Stimulated activated CD8-positive, alpha-beta memory T cell treated with anti-CD3 and anti-CD28 coated beads, Interleukin-12 subunit alpha, Interleukin-12 subunit beta, amount 100 ng/mL, for 4 hours (primary cell): ENCODE data around the gene ANO2.

ENCODE experiments used
- DNase-seq: peaks from one replicate; pipeline ENCODE4 v3.0.0-alpha.2; 2020; ENCODE audit warnings: low read depth

The ANO2 gene

GRCh38 chr12:5620896-5621295, 324.2 kb downstream of the ANO2 start:
- no peak for DNase-seq

GRCh38 chr12:5619628-5620027, 325.4 kb downstream of the ANO2 start:
- no peak for DNase-seq

DNA sequence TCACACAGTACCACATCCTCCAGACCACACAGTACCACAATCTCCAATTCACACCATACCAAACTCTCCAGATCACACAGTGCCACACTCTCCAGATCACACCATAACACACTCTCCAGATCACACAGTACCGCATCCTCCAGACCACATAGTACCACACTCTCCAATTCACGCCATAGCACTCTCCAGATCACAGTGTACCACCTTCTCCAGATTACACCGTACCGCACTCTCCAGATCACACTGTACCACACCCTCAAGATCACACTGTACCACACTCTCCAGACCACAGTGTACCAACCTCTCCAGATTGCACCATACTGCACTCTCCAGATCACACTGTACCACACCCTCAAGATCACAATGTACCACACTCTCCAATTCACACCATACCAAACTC, 328.2 kb downstream of the ANO2 start:
- DNase-seq, result no peak

GRCh38 chr12:5615760-5616159, 329.3 kb downstream of the ANO2 start:
- DNase-seq, result no peak

DNA sequence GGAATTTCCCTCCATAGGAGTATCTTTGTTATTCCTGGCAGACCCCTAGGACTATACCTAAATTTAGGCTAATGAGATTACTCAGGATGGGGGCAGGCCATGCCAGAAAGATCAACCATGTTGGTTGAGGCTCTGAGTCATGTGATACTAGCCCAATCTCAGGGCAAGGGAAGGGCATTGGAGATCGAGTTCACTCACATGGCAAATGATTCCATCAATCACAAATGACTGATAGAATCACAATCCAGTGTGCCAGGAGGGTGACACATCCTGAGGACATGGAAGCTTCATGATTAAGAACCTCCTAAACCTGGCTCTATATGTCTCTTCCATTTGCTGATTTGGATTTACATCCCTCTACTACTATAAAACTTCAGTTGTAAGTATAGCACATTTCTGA, 330.8 kb downstream of the ANO2 start:
- DNase-seq, result no peak

DNA sequence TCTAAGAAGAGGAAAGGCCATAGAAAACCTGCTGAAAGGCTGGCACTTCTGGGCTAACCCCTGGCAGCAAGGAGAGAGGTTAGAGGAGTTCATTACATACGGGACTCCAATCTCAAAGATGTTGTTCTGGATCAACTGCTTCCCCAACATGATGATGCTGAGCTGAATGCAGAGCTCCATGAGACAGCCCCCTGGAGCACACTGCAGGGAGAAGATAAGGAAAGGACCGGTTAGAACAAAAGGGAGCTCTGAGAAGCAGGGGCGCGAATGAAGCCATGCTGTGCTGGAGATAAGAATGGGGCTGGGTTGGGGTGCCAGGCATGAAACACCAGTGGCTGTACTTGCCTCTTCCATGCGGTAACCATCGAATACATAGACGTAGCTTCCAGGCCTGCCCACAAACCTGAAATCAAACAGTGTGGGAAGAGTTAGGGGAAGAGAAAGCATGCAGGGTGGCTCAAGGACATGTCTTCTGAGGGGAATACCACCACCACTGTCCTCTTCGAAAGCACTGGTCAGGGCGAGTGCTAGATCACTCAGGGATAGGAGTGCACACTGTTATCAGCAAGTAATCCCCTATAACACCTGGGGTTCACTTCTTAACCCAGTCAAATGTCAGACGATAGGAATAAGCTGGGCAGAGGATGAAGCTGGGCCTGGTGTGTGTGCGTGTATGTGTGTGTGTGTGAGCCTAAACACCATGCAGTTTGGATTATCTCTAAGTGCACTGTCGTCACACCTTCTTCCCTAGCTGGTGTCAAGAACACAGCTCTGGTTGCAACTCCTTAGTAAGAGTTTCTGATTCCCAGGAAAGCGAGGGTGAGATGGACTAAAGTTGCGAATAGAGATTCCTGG, 332.3 kb downstream of the ANO2 start:
- DNase-seq, result no peak

GRCh38 chr12:5611162-5611561, 333.9 kb downstream of the ANO2 start:
- no peak for DNase-seq

- no peak for DNase-seq
Observed at GRCh38 chr12:5599378-5599777, 345.7 kb downstream of the ANO2 start.

DNA sequence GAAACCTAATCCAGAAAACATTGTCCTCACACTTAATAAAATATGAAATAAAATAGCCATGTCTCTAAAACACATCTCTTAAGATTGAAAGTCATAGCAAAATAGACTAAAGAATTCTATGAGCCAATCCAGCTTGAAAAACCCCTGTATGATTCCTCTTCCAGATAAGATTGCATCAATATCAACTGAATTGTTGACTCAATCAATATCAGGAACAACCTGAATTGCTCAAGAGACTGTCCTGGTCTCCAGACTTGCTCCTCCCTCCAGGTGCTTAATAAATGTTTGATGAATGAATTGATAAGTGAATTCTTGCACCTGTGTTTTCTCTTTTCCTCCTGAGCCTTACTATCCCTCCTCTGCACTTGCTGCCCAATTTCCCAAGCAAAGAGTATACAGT, 351.1 kb downstream of the ANO2 start:
- no peak for DNase-seq

DNA sequence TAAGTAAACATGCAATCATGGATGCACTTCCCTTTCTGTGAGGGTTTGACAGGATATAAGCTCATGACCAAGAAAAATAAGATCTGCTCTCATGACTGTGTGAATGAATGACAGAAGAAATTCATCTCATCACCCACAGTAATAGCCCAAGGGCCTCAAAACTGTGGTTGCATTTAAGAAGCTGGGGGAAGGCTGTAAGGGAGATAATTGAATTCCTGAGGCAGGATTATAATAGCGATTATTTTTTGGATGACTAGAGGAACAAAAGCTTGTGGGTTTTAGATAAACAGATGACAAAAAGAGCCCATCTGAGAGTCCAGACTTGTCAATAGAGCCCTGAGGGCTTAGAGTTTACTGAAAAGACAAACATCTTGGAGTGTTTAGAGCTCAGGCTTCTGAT, 352.0 kb downstream of the ANO2 start:
- no peak for DNase-seq

DNA sequence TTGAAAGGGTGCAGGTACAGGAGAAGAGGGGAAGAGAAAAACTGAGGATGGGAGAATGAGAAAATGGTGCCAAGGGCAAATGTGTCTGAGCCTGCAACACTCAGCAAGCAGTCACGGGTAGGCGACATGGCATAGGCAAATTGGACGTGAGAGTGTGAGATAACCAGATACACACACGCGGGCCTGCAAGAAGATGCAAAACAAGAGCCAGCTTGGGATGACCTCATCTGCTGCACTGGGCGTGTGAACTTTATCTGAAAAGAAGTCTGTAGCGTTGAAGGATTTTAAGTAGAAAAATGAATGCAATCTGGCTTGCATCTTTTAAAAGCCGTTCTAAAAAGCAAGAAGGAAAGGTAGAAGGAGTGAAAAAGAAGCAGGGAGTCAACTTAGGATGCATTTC, 352.7 kb downstream of the ANO2 start:
- DNase-seq, result no peak

DNA sequence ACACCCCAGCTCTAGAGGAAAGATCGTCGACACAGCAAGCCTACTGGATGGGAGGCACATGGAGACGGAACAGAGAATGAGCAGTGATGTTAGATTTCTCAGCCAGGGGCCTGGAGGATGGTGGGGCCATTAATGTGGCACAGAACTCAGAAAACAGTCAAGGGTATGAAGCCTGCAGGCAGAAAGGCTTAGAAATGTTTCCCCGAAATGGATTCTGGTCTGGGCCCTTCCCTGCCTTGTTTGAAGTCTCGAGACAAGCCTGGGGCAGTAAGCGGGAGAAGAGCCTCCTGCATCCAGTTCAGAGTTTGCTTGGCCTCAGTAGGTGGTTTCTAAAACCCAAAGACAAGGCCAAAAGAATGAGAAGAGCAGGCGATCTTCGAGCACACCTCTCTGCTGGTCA, 354.7 kb downstream of the ANO2 start:
- no peak for DNase-seq

- no peak for DNase-seq
Observed at GRCh38 chr12:5589054-5589453, 356.0 kb downstream of the ANO2 start.

DNA sequence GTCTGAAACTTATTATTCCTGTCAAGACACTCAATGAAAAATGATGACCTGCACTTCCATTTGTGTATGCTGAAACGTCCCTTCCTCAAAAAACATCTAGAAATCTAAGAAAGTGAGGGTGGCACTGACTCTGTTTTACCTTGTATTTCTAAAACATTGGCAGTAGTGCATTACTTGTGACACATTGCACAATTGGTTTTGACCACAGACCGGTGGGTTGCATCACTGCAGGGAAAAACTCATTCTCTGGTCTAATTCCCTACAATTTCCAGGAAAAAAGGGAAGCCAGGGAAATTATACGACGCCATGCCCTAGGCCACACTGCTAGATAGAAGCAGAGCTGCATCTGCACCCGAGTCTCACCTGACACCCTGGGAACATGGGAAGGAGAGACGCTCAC, 356.5 kb downstream of the ANO2 start:
- no peak for DNase-seq

- DNase-seq, result no peak
Observed at GRCh38 chr12:5588176-5588575, 356.9 kb downstream of the ANO2 start.

- no peak for DNase-seq
Observed at GRCh38 chr12:5587711-5588121, 357.3 kb downstream of the ANO2 start.

DNA sequence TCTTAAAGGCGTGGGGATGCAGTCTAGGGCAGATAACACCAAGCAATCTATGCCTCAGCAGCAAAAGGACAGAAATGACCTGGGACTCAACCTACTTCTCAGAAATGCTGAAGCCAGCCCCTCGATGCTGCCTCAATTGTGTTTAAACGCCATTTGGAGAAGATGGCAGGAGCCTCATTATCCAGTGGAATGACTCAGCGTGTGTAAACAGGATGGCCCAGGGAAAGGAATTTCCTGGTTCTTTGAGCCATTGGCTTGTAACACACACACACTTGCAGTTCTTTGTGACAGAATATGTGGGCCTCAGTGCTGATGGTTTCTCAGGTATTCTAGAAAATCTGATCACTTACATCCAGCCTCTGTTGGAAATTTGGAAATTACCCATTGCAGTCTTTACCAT, 358.9 kb downstream of the ANO2 start:
- no peak for DNase-seq

- no peak for DNase-seq
Observed at GRCh38 chr12:5585178-5585577, 359.9 kb downstream of the ANO2 start.

DNA sequence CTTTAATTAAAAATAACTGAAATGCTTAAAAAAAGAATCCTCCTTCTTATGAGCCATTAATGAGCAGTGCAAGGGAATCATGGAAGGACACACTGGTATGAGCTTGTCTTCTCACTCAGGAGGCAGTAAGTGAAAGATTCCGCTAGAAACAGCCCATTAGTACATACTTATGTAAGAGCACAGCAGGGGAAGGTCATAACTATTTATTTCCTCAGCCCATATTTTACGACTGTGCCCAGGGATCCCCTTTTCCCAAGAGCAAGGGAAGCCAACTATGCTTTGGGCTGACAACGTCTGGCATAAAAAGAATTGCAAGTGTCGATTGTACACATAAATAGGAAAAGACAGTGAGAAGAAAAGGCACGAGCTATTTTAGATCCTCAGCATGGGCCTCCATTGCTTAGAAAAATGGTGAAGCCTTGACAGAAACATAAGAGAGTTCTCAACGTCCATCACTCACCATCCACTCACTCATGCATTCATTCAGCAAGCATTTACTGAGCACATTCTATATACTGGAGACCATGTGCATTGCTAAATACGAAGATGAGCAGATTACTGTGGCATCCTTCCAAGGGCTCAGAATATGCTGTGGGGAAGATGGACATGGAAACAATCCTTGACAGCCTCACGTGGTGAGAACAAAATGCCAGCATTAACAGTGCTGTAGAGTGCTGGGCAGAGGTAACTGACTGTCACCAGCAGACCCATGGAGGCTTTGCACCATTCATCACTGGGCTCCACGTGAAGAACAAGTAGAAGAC, 360.5 kb downstream of the ANO2 start:
- DNase-seq, result no peak

GRCh38 chr12:5582541-5582940, 362.5 kb downstream of the ANO2 start:
- no peak for DNase-seq

- DNase-seq, result no peak
Observed at GRCh38 chr12:5582018-5582417, 363.0 kb downstream of the ANO2 start.

DNA sequence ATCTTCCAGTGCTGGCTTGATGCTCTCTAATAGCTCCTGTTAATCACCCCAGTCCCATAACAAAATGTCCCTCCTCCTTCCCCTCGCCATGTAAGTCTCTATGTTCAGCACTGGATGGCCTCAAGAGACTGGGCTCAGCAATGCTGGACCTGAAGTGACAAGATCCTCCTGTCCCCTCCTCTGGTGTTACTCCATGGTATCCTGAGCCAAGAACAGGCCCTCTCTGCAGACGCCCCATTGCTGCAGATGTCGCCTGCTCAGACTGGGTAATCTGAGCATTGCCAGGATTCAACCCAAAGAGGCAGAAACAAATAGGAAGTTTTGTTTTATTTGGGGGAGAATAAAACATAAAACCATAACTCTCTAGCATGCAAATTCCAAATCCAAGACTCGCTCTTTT, 363.4 kb downstream of the ANO2 start:
- no peak for DNase-seq

DNA sequence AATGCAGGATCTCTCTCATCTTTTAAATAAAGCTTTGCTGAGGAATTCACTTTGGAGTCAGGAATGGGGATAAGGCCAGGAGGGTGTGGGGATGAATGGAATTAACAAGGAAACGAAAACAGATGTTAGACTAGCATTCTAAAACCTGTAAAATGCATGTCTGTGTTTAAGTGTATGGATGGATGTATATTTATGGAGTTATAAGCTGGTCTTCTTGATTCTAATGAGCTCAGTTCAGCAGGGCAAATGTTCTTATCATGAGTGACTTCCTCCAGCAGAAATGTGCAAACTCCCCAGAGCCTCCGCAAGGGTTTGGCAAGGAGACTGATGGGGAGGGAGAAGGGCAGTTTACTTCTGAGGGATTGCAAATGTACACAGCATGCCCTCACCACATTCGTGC, 364.0 kb downstream of the ANO2 start:
- DNase-seq, result no peak

- DNase-seq, result no peak
Observed at GRCh38 chr12:5578775-5579174, 366.3 kb downstream of the ANO2 start.
